Activated T-helper 2 cell treated with anti-CD3 and anti-CD28 coated beads, Interferon-gamma antibody, Interleukin-2, Interleukin-4, amounts not matched to agents 10 μg/mL and 5 μg/mL and 100 μg/mL, durations not matched to agents 14 hours and 24 hours and 36 hours (primary cell): ENCODE results near the gene DLEC1. TPM values are rescaled to one million over a fixed set of nuclear protein-coding genes. Genes with fewer than 3 reads are reported as not detected.
A peak's percentile ranks its signal among the peaks of the same experiment; 100 is the strongest.
"Not testable (repeated sequence)": the region's sequence is repeated elsewhere in the genome, so short reads cannot be mapped to it uniquely, and the experiment has no call there.

Experiments
- DNase-seq: peaks from one replicate; pipeline ENCODE4 v3.0.0; 2021; ENCODE audit warnings: low spot score
- H3K27ac Mint-ChIP-seq: one replicate; pipeline ENCODE4 v1.8.0; 2021; ENCODE audit warnings: mixed read lengths
- H3K27me3 Mint-ChIP-seq: one replicate; pipeline ENCODE4 v1.8.0; 2021; ENCODE audit warnings: low read depth, mixed read lengths
- H3K36me3 Mint-ChIP-seq: one replicate; pipeline ENCODE4 v1.8.0; 2021; ENCODE audit warnings: low read depth, mixed read lengths
- H3K4me1 Mint-ChIP-seq: one replicate; pipeline ENCODE4 v1.8.0; 2021; ENCODE audit warnings: low read depth, mixed read lengths
- H3K4me3 Mint-ChIP-seq: one replicate; pipeline ENCODE4 v1.8.0; 2021; ENCODE audit warnings: low read depth, mild to moderate bottlenecking, moderate library complexity, mixed read lengths
- H3K9me3 Mint-ChIP-seq: one replicate; pipeline ENCODE4 v1.8.0; 2021; ENCODE audit warnings: mixed read lengths
- intact Hi-C: fragments of 100-400 bp; cut with micrococcal nuclease; formaldehyde crosslinking; loops from one replicate; pipeline ENCODE4 v1.15.1; 2023
- total RNA-seq: library from RNA; stranded (reverse); gene quantifications from 2 replicates; pipeline ENCODE4 v1.2.3, GENCODE V29; 2022

DLEC1 gene
- total RNA-seq, 1 donor from 2014 or later: 0.16 TPM

DNA sequence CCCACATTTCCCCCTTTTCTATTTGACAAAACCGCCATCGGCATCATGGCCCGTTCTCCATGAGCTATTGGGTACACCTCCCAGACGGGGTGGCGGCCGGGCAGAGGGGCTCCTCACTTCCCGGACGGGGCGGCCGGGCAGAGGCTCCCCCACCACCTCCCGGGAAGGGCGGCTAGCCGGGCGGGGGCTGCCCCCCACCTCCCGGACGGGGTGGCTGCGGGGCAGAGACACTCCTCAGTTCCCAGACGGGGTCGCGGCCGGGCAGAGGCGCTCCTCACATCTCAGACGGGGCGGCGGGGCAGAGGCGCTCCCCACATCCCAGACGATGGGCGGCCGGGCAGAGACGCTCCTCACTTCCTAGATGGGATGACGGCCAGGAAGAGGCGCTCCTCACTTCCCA is 25.4 kb downstream of the DLEC1 start:
- H3K4me1 Mint-ChIP-seq, H3K36me3 Mint-ChIP-seq, H3K4me3 Mint-ChIP-seq, intact Hi-C loops, H3K27ac Mint-ChIP-seq, DNase-seq: not testable (repeated sequence)
- peaks cover 10% of the 10 kb centered on the region for H3K9me3 Mint-ChIP-seq
- peaks cover 15% of the 10 kb centered on the region for H3K27me3 Mint-ChIP-seq

DNA sequence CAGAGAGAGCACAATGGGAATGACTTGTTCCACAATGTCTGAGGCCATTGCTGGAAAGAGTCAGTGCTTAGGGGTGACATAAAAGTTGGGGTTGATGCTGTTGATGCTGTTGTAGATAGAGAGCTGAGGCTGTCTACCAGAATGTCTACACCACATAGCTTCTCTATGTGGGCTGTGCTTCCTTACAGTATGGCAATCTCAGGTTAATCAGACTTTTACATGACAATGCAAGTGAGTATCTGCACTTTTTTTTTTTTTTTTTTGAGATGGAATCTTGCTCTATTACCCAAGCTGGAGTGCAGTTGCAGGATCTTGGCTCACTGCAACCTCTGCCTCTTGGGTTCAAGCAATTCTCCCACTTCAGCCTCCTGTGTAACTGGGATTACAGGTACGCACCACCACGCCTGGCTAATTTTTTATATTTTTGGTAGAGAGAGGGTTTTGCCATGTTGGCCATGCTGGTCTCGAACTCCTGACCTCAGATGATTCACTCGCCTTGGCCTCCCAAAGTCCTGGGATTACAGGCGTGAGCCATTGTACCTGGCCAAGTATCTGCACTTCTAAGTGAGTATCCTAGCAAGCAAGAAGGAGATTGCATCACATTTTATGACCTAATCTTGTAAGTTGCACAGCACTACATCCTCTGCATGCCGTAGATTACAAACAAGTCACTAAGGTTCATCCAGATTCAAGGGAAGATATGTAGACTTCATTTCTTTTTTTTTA is 28.7 kb downstream of the DLEC1 start:
- DNase-seq: no peak
- H3K27ac Mint-ChIP-seq: no peak overlapping the region
- no peaks in the 10 kb centered on the region for H3K4me1 Mint-ChIP-seq
- peaks cover 6% of the 10 kb centered on the region for H3K27me3 Mint-ChIP-seq
- peaks cover 10% of the 10 kb centered on the region for H3K9me3 Mint-ChIP-seq
- intact Hi-C loops: no loop called here
- no peak overlapping the region for H3K4me3 Mint-ChIP-seq
- H3K36me3 Mint-ChIP-seq: no peaks in the 10 kb centered on the region

DNA sequence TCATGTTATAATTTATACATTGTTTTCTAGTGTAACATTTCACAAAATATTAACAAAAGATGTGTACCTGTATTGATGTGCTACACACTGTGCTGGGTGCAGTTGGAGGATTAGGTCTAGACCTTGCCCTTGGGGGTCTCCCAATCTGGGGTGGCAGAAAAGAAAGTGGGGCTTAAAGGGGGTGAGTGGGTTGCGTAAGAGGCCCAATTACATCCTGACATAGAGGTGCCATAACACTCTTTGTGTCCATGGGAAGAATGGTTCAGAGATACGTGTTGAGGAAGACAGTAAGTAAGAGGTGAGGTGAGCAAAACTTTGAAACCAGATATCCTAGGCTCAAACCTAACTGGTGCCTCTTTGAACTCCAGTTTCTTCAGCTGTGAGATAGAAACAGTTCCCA is 31.0 kb downstream of the DLEC1 start:
- intact Hi-C loops: no loop called here
- no peaks in the 10 kb centered on the region for H3K36me3 Mint-ChIP-seq
- peaks cover 6% of the 10 kb centered on the region for H3K9me3 Mint-ChIP-seq
- no peak for DNase-seq
- H3K27ac Mint-ChIP-seq: no peak overlapping the region
- no peaks in the 10 kb centered on the region for H3K4me1 Mint-ChIP-seq
- peaks cover 11% of the 10 kb centered on the region for H3K27me3 Mint-ChIP-seq
- H3K4me3 Mint-ChIP-seq: no peak overlapping the region

DNA sequence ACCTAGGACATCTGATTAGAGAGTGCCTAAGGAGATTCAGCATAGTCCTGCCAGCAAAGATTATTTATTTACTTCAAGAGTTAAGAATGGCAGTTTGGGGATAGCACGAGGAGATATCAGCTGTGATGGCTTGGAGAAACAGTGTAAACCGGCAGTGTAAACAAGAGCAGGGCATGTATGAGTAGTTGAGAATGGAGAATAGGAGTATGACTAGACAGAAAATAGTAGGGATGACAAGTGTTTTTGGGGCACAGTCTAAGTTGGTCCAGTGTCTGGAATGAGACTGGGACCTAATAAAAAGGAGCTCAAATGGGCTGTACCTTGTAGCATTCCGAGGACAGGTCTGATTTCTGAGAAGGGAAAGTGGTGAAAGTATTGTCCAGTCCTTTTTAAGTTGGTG is 38.1 kb downstream of the DLEC1 start:
- H3K4me1 Mint-ChIP-seq, H3K27ac Mint-ChIP-seq, H3K4me3 Mint-ChIP-seq, H3K36me3 Mint-ChIP-seq, H3K27me3 Mint-ChIP-seq, DNase-seq, H3K9me3 Mint-ChIP-seq, intact Hi-C loops: not testable (repeated sequence)

DNA sequence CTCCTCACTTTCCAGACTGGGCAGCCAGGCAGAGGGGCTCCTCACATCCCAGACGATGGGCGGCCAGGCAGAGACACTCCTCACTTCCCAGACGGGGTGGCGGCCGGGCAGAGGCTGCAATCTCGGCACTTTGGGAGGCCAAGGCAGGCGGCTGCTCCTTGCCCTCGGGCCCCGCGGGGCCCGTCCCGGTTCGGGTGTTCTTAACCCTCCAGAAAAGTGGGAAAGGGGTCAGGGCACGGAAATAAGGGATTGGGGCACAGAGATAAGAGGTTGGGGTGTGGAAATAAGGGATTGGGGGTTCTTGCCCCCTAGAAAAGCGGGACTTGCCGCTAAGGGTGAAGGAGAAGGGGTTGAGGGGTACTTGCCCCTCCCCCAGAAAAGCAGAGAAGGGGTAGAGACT is 43.3 kb downstream of the DLEC1 start:
- H3K36me3 Mint-ChIP-seq, H3K27me3 Mint-ChIP-seq, H3K4me1 Mint-ChIP-seq, H3K9me3 Mint-ChIP-seq, H3K27ac Mint-ChIP-seq, intact Hi-C loops, H3K4me3 Mint-ChIP-seq, DNase-seq: not testable (repeated sequence)

DNA sequence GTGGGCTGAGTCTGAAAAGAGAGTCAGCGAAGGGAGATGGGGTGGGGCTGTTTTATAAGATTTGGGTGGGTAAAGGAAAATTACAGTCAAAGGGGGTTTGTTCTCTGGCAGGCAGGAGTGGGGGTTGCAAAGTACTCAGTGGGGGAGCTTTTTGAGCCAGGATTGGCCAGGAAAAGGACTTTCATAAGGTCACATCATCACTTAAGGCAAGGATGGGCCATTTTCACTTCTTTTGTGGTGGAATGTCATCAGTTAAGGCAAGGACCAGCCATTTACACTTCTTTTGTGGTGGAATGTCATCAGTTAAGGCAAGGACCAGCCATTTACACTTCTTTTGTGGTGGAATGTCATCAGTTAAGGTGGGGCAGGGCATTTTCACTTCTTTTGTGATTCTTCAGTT is 44.2 kb downstream of the DLEC1 start:
- DNase-seq, H3K27me3 Mint-ChIP-seq, H3K4me1 Mint-ChIP-seq, H3K9me3 Mint-ChIP-seq, H3K36me3 Mint-ChIP-seq, H3K4me3 Mint-ChIP-seq, intact Hi-C loops, H3K27ac Mint-ChIP-seq: not testable (repeated sequence)

DNA sequence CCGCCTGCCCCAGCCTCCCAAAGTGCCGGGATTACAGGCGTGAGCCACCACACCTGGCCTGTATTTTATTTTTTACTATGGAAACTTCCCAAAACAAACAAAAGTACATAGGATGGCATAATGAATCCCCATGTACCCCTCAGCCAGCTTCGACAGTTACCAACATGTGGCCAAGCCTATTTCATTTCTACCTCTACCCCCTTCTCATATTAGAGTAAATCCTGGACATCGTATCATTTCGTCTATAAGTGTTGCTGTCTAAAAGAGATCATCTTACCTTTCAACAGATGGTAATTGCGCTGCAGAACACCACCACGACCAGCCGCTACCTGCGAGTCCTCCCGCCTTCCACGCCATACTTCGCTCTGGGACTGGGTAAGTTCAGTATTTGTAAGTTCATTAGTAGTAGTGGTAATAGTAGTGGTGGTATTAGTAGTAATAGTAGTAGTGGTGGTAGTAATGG is 44.9 kb downstream of the DLEC1 start:
- H3K4me3 Mint-ChIP-seq: no peak overlapping the region
- no peaks in the 10 kb centered on the region for H3K27me3 Mint-ChIP-seq
- no peak for DNase-seq
- H3K36me3 Mint-ChIP-seq: no peaks in the 10 kb centered on the region
- H3K9me3 Mint-ChIP-seq: peaks cover 10% of the 10 kb centered on the region
- H3K4me1 Mint-ChIP-seq: no peaks in the 10 kb centered on the region
- H3K27ac Mint-ChIP-seq: no peak overlapping the region
- intact Hi-C loops: no loop called here

DNA sequence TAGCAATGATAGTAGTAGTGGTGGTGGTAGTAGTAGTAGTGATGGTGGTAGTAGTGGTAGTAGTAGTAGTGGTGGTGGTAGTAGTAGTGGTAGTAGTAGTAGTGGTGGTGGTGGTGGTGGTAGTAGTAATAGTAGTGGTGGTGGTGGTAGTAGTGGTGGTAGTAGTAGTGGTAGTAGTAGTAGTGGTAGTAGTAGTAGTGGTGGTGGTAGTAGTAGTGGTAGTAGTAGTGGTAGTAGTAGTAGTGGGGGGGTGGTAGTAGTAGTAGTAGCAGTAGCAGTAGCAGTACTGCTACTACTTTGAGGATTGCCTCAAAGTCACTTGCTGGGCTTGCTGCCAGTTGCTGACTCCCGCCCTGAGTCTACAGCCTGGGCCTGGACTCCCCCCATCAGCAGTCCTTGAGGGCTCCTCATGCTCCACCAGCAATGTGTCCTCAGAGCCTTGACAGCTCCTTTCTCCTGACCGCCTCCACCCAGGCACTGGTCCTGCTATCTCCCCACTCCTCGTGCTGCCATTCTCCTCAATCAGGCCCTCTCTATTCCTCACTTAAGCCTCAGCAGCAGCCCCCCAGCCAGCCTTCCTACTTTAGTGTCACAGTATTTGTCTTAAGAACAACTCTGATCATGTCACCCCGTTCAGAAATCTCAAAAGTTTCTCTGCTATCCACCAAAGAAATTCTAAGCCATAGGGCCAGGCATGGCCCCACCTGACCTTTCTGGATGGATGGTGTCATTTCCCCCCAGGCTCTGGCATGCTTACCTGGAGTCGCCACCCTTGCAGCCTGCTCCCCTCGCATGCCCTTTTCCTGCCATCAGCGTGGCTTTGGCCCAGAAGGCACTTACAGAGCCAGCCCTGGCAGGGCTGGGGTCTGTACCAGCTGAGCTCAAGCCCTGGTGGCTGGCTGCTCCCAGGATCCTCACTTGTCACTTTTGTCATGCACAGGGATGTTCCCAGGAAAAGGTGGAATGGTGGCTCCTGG is 45.6 kb downstream of the DLEC1 start:
- no peaks in the 10 kb centered on the region for H3K4me1 Mint-ChIP-seq
- intact Hi-C loops: no loop called here
- peak overlapping the region; percentile 13 for H3K27ac Mint-ChIP-seq

DNA sequence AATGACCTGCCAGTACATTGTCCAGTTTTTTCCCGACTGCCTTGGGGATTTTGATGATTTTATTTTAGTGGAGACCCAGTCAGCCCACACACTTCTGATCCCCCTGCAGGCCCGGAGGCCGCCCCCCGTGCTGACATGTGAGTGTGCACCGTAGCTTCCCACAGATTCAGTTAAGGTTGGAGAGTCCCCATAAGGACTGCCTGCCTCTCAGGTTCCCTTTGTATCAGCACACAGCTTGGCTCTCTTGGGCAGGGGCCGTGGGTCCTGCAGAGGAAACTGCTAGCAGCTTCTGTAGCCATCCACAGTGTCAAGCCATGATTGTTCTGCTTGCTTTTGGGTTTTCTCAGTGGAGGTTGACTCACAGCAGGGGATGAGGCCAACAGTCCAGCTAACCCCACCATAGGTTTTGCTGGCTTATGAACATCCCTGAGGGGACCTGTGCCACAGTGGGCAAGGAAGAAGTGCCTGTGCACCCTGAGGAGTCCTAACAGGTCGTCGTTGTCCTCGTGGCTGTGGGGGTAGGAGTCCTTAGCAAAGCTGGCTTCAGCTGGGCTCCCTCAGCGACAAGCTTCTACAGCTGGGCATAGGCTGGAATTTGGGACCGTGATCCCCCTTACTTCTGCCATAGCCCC is 46.4 kb downstream of the DLEC1 start:
- Mint-ChIP-seq H3K27ac (no peak overlapping the region), H3K4me1 (no peaks in the 10 kb centered on the region), H3K9me3 (peaks cover 10% of the 10 kb centered on the region), H3K36me3 (no peaks in the 10 kb centered on the region), H3K4me3 (no peak overlapping the region), H3K27me3 (no peaks in the 10 kb centered on the region)
- intact Hi-C loops: no loop called here
- DNase-seq: no peak

More for the DNA sequence above, 45.6 kb downstream of the DLEC1 start:
- no peaks in the 10 kb centered on the region for H3K36me3 Mint-ChIP-seq
- peaks cover 10% of the 10 kb centered on the region for H3K9me3 Mint-ChIP-seq
- DNase-seq: no peak
- no peak overlapping the region for H3K4me3 Mint-ChIP-seq
- no peaks in the 10 kb centered on the region for H3K27me3 Mint-ChIP-seq

DNA sequence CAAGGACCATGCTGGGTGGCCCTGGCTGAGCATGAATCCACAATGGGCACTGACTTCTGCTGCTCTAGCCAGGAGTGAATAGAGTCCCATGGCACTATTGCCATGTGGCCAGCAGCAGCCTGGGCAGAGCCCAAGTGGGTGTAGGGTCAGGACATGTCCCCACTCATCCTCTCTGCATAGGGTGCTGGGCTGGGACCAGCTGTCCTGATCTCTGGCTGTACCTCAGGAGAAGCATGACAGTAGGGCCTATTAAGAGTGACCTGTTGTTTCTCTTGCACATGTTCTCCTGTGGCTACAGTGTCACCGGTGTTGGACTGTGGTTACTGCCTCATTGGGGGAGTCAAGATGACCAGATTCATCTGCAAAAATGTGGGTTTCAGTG is 46.9 kb downstream of the DLEC1 start:
- no peak for DNase-seq
- no peak overlapping the region for H3K27ac Mint-ChIP-seq
- intact Hi-C loops: no loop called here
- H3K4me3 Mint-ChIP-seq: no peak overlapping the region
- H3K36me3 Mint-ChIP-seq: no peaks in the 10 kb centered on the region
- no peaks in the 10 kb centered on the region for H3K4me1 Mint-ChIP-seq
- peaks cover 2% of the 10 kb centered on the region for H3K27me3 Mint-ChIP-seq
- H3K9me3 Mint-ChIP-seq: peaks cover 10% of the 10 kb centered on the region

DNA sequence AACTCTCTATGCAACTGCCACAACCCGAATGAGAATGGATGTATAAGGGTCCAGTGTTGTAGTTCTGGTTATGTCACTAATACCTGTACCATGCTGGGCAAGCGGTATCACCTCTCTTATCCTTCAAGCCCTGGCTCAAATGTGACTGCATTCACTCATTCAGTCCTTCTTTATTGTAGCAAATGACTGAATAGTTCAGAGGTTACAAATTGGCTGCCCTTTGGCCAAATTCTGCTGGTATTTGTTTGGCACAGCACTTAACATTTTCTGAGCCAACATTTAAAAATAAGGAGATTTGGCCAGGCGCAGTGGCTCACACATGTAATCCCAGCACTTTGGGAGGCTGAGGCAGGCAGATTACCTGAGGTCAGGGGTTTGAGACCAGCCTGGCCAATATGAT is 47.5 kb downstream of the DLEC1 start:
- Mint-ChIP-seq H3K27me3 (peaks cover 5% of the 10 kb centered on the region), H3K27ac (no peak overlapping the region), H3K4me3 (no peak overlapping the region), H3K9me3 (peaks cover 10% of the 10 kb centered on the region), H3K4me1 (no peaks in the 10 kb centered on the region), H3K36me3 (no peaks in the 10 kb centered on the region)
- intact Hi-C loops: no loop called here
- DNase-seq: no peak

DNA sequence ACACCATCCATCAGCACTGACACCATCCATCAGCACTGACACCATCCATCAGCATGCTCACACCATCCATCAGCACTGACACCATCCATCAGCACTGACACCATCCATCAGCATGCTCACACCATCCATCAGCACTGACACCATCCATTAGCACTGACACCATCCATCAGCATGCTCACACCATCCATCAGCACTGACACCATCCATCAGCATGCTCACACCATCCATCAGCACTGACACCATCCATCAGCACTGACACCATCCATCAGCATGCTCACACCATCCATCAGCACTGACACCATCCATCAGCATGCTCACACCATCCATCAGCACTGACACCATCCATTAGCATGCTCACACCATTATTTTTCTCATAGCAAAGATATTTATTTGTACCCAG is 48.3 kb downstream of the DLEC1 start:
- DNase-seq, H3K27ac Mint-ChIP-seq, H3K9me3 Mint-ChIP-seq, H3K4me1 Mint-ChIP-seq, H3K36me3 Mint-ChIP-seq, H3K4me3 Mint-ChIP-seq, intact Hi-C loops: not testable (repeated sequence)
- peaks cover 11% of the 10 kb centered on the region for H3K27me3 Mint-ChIP-seq
